ENCODE measurements around the gene AADACL3.
"Not testable (repeated sequence)": the region's sequence is repeated elsewhere in the genome, so short reads cannot be mapped to it uniquely, and the experiment has no call there.

Gene AADACL3

GRCh38 chr1:12715896-12716437 is at the start of gene AADACL3:
Gene AADACL3 (plus strand): TSS chr1:12716110. CDS start chr1:12716177, 67 bp downstream.
- no peak for DNase-seq (ENCODE audit: low read depth in 3 of 3)

- DNase-seq (ENCODE audit: low read depth in 3 of 3), result no peak
These were observed 49.7 kb upstream of the AADACL3 start for GRCh38 chr1:12666141-12666735.

GRCh38 chr1:12669529-12670068 is 46.3 kb upstream of the AADACL3 start:
- DNase-seq (ENCODE audit: low read depth in 3 of 3), result no peak

- no peak for DNase-seq (ENCODE audit: low read depth in 3 of 3)
These were observed 41.6 kb upstream of the AADACL3 start for GRCh38 chr1:12674358-12674757.

- DNase-seq (ENCODE audit: low read depth in 3 of 3), result not testable (repeated sequence)
These were observed 39.8 kb upstream of the AADACL3 start for GRCh38 chr1:12676122-12676521.

GRCh38 chr1:12677565-12677964 is 38.3 kb upstream of the AADACL3 start:
- DNase-seq (ENCODE audit: low read depth in 3 of 3), result no peak

GRCh38 chr1:12678350-12678749 is 37.6 kb upstream of the AADACL3 start:
- DNase-seq (ENCODE audit: low read depth in 3 of 3), result no peak

- DNase-seq (ENCODE audit: low read depth in 3 of 3), result no peak
These were observed 37.1 kb upstream of the AADACL3 start for GRCh38 chr1:12678820-12679219.

GRCh38 chr1:12690156-12690555 is 25.8 kb upstream of the AADACL3 start:
- no peak for DNase-seq (ENCODE audit: low read depth in 3 of 3)

- no peak for DNase-seq (ENCODE audit: low read depth in 3 of 3)
These were observed 22.7 kb upstream of the AADACL3 start for GRCh38 chr1:12692967-12693782.

- no peak for DNase-seq (ENCODE audit: low read depth in 3 of 3)
These were observed 19.3 kb upstream of the AADACL3 start for GRCh38 chr1:12696658-12697057.

GRCh38 chr1:12697397-12697796 is 18.5 kb upstream of the AADACL3 start:
- DNase-seq (ENCODE audit: low read depth in 3 of 3), result no peak

- no peak for DNase-seq (ENCODE audit: low read depth in 3 of 3)
These were observed 12.0 kb upstream of the AADACL3 start for GRCh38 chr1:12703821-12704451.

- no peak for DNase-seq (ENCODE audit: low read depth in 3 of 3)
These were observed 9.8 kb upstream of the AADACL3 start for GRCh38 chr1:12706061-12706460.

GRCh38 chr1:12708396-12709090 is 7.4 kb upstream of the AADACL3 start:
- no peak for DNase-seq (ENCODE audit: low read depth in 3 of 3)

- DNase-seq (ENCODE audit: low read depth in 3 of 3), result no peak
These were observed 6.8 kb upstream of the AADACL3 start for GRCh38 chr1:12709091-12709491.

GRCh38 chr1:12709696-12710095 is 6.2 kb upstream of the AADACL3 start:
- DNase-seq (ENCODE audit: low read depth in 3 of 3), result no peak

- DNase-seq (ENCODE audit: low read depth in 3 of 3), result no peak
These were observed 4.4 kb upstream of the AADACL3 start for GRCh38 chr1:12711536-12711935.

- DNase-seq (ENCODE audit: low read depth in 3 of 3), result no peak
These were observed 3.8 kb upstream of the AADACL3 start for GRCh38 chr1:12712076-12712475.

- no peak for DNase-seq (ENCODE audit: low read depth in 3 of 3)
These were observed 3.0 kb upstream of the AADACL3 start for GRCh38 chr1:12712929-12713328.

GRCh38 chr1:12713651-12714050 is 2.3 kb upstream of the AADACL3 start:
- not testable (repeated sequence) for DNase-seq (ENCODE audit: low read depth in 3 of 3)
